Measurements from ENCODE around the gene PPP2R2C. TPM values are rescaled to one million over a fixed set of nuclear protein-coding genes. Genes with fewer than 3 reads are reported as not detected.

Gene PPP2R2C
- total RNA-seq, 2 experiments from 2014 or later = 0.12 TPM; not detected in 1

- POLR2A ChIA-PET = interaction anchor here (0.6 kb wide), 1 partner anchor 60 kb away, joined by 3 read pairs; no protein-coding TSS in a partner anchor
- no peaks in the 10 kb centered on the region for H3K36me3 Mint-ChIP-seq (ENCODE audit: low read depth)
- peaks cover 2% of the 10 kb centered on the region for H3K9me3 Mint-ChIP-seq (ENCODE audit: low read depth)
- no peak overlapping the region for H3K4me3 Mint-ChIP-seq
- intact Hi-C loops (cut with DNase I, micrococcal nuclease) = no loop called here
- no peak for DNase-seq
- peaks cover 25% of the 10 kb centered on the region for H3K27me3 Mint-ChIP-seq
- H3K27ac Mint-ChIP-seq = no peak overlapping the region
- H3K4me1 Mint-ChIP-seq = no peaks in the 10 kb centered on the region
- no peak for ATAC-seq
- CTCF ChIA-PET = interaction anchor here (0.8 to 2.6 kb wide), 3 partner anchors 74 to 326 kb away, joined by 3 to 17 read pairs (median 4); no protein-coding TSS in a partner anchor
Observed at GRCh38 chr4:6324461-6324998, 147.9 kb downstream of the PPP2R2C start.

GRCh38 chr4:6322761-6323566 is 149.4 kb downstream of the PPP2R2C start:
- intact Hi-C loops (cut with DNase I, micrococcal nuclease) = no loop called here
- no peak for ATAC-seq
- no peak for DNase-seq
- Mint-ChIP-seq H3K9me3 (ENCODE audit: low read depth) (peaks cover 2% of the 10 kb centered on the region), H3K4me3 (no peak overlapping the region), H3K27me3 (peaks cover 25% of the 10 kb centered on the region), H3K36me3 (ENCODE audit: low read depth) (no peaks in the 10 kb centered on the region), H3K27ac (no peak overlapping the region), H3K4me1 (no peaks in the 10 kb centered on the region)
- ChIA-PET POLR2A (interaction anchor here (0.5 kb wide), 1 partner anchor 184 kb away, joined by 3 read pairs; no protein-coding TSS in a partner anchor), CTCF (interaction anchor here (0.7 to 2.6 kb wide), 4 partner anchors 9 to 73 kb away, joined by 3 to 17 read pairs (median 6); no protein-coding TSS in a partner anchor)

GRCh38 chr4:6322067-6322760 is 150.2 kb downstream of the PPP2R2C start:
- intact Hi-C loops (cut with DNase I, micrococcal nuclease) = no loop called here
- ATAC-seq (no peak), DNase-seq (no peak)
- Mint-ChIP-seq H3K27me3 (peaks cover 26% of the 10 kb centered on the region), H3K36me3 (ENCODE audit: low read depth) (no peaks in the 10 kb centered on the region), H3K9me3 (ENCODE audit: low read depth) (peaks cover 2% of the 10 kb centered on the region), H3K27ac (no peak overlapping the region), H3K4me1 (no peaks in the 10 kb centered on the region), H3K4me3 (no peak overlapping the region)
- ChIA-PET POLR2A (no interaction called here), CTCF (interaction anchor here (0.6 to 2.7 kb wide), 5 partner anchors 9 to 843 kb away, joined by 3 to 21 read pairs (median 6); no protein-coding TSS in a partner anchor)

GRCh38 chr4:6321361-6321760 is 151.1 kb downstream of the PPP2R2C start:
- intact Hi-C loops (cut with DNase I, micrococcal nuclease) = no loop called here

GRCh38 chr4:6320663-6321062 is 151.8 kb downstream of the PPP2R2C start:
- H3K4me3 Mint-ChIP-seq = no peak overlapping the region

More at GRCh38 chr4:6321361-6321760, 151.1 kb downstream of the PPP2R2C start:
- Mint-ChIP-seq H3K9me3 (ENCODE audit: low read depth) (peaks cover 2% of the 10 kb centered on the region), H3K27ac (no peak overlapping the region), H3K36me3 (ENCODE audit: low read depth) (no peaks in the 10 kb centered on the region), H3K27me3 (peaks cover 28% of the 10 kb centered on the region), H3K4me3 (no peak overlapping the region), H3K4me1 (no peaks in the 10 kb centered on the region)
- no peak for ATAC-seq
- no peak for DNase-seq
- CTCF ChIA-PET = interaction anchor here (0.6 to 2.7 kb wide), 3 partner anchors 10 to 844 kb away, joined by 3 to 21 read pairs (median 14); no protein-coding TSS in a partner anchor
- POLR2A ChIA-PET = no interaction called here

GRCh38 chr4:6319530-6320150 is 152.8 kb downstream of the PPP2R2C start:
- Mint-ChIP-seq H3K27ac (no peak overlapping the region), H3K36me3 (ENCODE audit: low read depth) (no peaks in the 10 kb centered on the region), H3K4me1 (no peaks in the 10 kb centered on the region), H3K4me3 (no peak overlapping the region), H3K9me3 (ENCODE audit: low read depth) (peaks cover 2% of the 10 kb centered on the region), H3K27me3 (peaks cover 25% of the 10 kb centered on the region)
- ATAC-seq (no peak), DNase-seq (no peak)
- CTCF ChIA-PET = interaction anchor here (1.1 to 2.7 kb wide), 3 partner anchors 12 to 70 kb away, joined by 4 to 21 read pairs (median 14); no protein-coding TSS in a partner anchor
- intact Hi-C loops (cut with DNase I, micrococcal nuclease) = no loop called here
- POLR2A ChIA-PET = no interaction called here

More at GRCh38 chr4:6320663-6321062, 151.8 kb downstream of the PPP2R2C start:
- ATAC-seq (no peak), DNase-seq (no peak)
- Mint-ChIP-seq H3K9me3 (ENCODE audit: low read depth) (peaks cover 2% of the 10 kb centered on the region), H3K27me3 (peaks cover 25% of the 10 kb centered on the region), H3K27ac (no peak overlapping the region), H3K4me1 (no peaks in the 10 kb centered on the region), H3K36me3 (ENCODE audit: low read depth) (no peaks in the 10 kb centered on the region)
- ChIA-PET POLR2A (no interaction called here), CTCF (interaction anchor here (1.1 to 2.7 kb wide), 3 partner anchors 11 to 71 kb away, joined by 4 to 21 read pairs (median 14); no protein-coding TSS in a partner anchor)
- intact Hi-C loops (cut with DNase I, micrococcal nuclease) = no loop called here

- no peaks in the 10 kb centered on the region for H3K4me1 Mint-ChIP-seq
- CTCF ChIA-PET = no interaction called here
- ATAC-seq (no peak), DNase-seq (no peak)
- H3K27me3 Mint-ChIP-seq = peaks cover 30% of the 10 kb centered on the region
- H3K27ac Mint-ChIP-seq = no peak overlapping the region
- H3K4me3 Mint-ChIP-seq = no peak overlapping the region
- H3K9me3 Mint-ChIP-seq (ENCODE audit: low read depth) = peaks cover 2% of the 10 kb centered on the region
- intact Hi-C loops (cut with DNase I, micrococcal nuclease) = no loop called here
- no peaks in the 10 kb centered on the region for H3K36me3 Mint-ChIP-seq (ENCODE audit: low read depth)
- POLR2A ChIA-PET = no interaction called here
Observed at GRCh38 chr4:6318206-6318605, 154.2 kb downstream of the PPP2R2C start.

GRCh38 chr4:6316461-6317003 is 155.9 kb downstream of the PPP2R2C start:
- POLR2A ChIA-PET = no interaction called here
- H3K4me3 Mint-ChIP-seq = no peak overlapping the region
- DNase-seq = no peak
- CTCF ChIA-PET = interaction anchor here (0.6 to 1.5 kb wide), 4 partner anchors 11 to 1712 kb away, joined by 3 to 6 read pairs (median 4); no protein-coding TSS in a partner anchor
- intact Hi-C loops (cut with DNase I, micrococcal nuclease) = no loop called here
- H3K27me3 Mint-ChIP-seq = peaks cover 22% of the 10 kb centered on the region
- ATAC-seq = no peak
- H3K4me1 Mint-ChIP-seq = no peaks in the 10 kb centered on the region
- H3K36me3 Mint-ChIP-seq (ENCODE audit: low read depth) = no peaks in the 10 kb centered on the region
- no peak overlapping the region for H3K27ac Mint-ChIP-seq
- H3K9me3 Mint-ChIP-seq (ENCODE audit: low read depth) = peaks cover 2% of the 10 kb centered on the region

GRCh38 chr4:6313216-6313615 is 159.2 kb downstream of the PPP2R2C start:
- ChIA-PET CTCF (interaction anchor here (0.6 kb wide), 1 partner anchor 21 kb away, joined by 3 read pairs; no protein-coding TSS in a partner anchor), POLR2A (no interaction called here)
- DNase-seq = no peak
- no peak for ATAC-seq
- Mint-ChIP-seq H3K36me3 (ENCODE audit: low read depth) (peaks cover 2% of the 10 kb centered on the region), H3K4me1 (peaks cover 9% of the 10 kb centered on the region), H3K9me3 (ENCODE audit: low read depth) (no peaks in the 10 kb centered on the region), H3K27me3 (peaks cover 37% of the 10 kb centered on the region), H3K27ac (no peak overlapping the region), H3K4me3 (no peak overlapping the region)
- intact Hi-C loops (cut with DNase I, micrococcal nuclease) = no loop called here

- no peak for ATAC-seq
- no peak for DNase-seq
- Mint-ChIP-seq H3K36me3 (ENCODE audit: low read depth) (peaks cover 2% of the 10 kb centered on the region), H3K9me3 (ENCODE audit: low read depth) (no peaks in the 10 kb centered on the region), H3K4me1 (peaks cover 9% of the 10 kb centered on the region), H3K27me3 (peaks cover 38% of the 10 kb centered on the region), H3K27ac (no peak overlapping the region), H3K4me3 (peak overlapping the region; percentile 23)
- ChIA-PET POLR2A (no interaction called here), CTCF (no interaction called here)
- intact Hi-C loops (cut with DNase I, micrococcal nuclease) = loop anchor here in 1 of 2 experiments (2.0 kb wide), 1 partner anchor 41 kb away; the partner anchor contains the start of gene WFS1
Observed at GRCh38 chr4:6309777-6310176, 162.6 kb downstream of the PPP2R2C start.

Data from activated CD4-positive, alpha-beta T cell treated with anti-CD3 and anti-CD28 coated beads for 36 hours (primary cell).